KMS-11 (cell line): ENCODE results near the gene CAPZB.

Source experiments
- H2AFZ ChIP-seq: fragments of 200-600 bp; sonication (generic); 2 replicates; pipeline ENCODE4 v1.6.1; 2016; ENCODE audit warnings: antibody characterized with exemption, mixed run types, low read depth
- H3K27ac ChIP-seq: fragments of 200-600 bp; sonication (generic); 2 replicates; pipeline ENCODE4 v1.6.1; 2016; ENCODE audit warnings: mild to moderate bottlenecking, mixed run types
- H3K27me3 ChIP-seq: fragments of 200-600 bp; sonication (generic); 2 replicates; pipeline ENCODE4 v1.6.1; 2017; ENCODE audit warnings: mild to moderate bottlenecking, low read depth, mixed run types, moderate library complexity; ENCODE audit not compliant: insufficient read depth
- H3K36me3 ChIP-seq: fragments of 200-600 bp; sonication (generic); 2 replicates; pipeline ENCODE4 v1.6.1; 2017; ENCODE audit warnings: mild to moderate bottlenecking, mixed run types; ENCODE audit not compliant: insufficient read depth
- H3K4me1 ChIP-seq: fragments of 200-600 bp; sonication (generic); 2 replicates; pipeline ENCODE4 v1.6.1; 2016; ENCODE audit warnings: mild to moderate bottlenecking, low read depth, mixed run types; ENCODE audit not compliant: poor library complexity, severe bottlenecking
- H3K4me2 ChIP-seq: fragments of 200-600 bp; sonication (generic); 2 replicates; pipeline ENCODE4 v1.7.0; 2016; ENCODE audit warnings: mild to moderate bottlenecking, mixed run types
- H3K4me3 ChIP-seq: fragments of 200-600 bp; sonication (generic); IDR thresholded peaks from 2 replicates; pipeline ENCODE4 v1.6.1; 2017; ENCODE audit warnings: low read depth, low read length, mixed read lengths; ENCODE audit not compliant: insufficient read depth
- H3K79me2 ChIP-seq: fragments of 200-600 bp; sonication (generic); 2 replicates; pipeline ENCODE4 v1.6.1; 2016; ENCODE audit warnings: low read depth, mixed run types; ENCODE audit not compliant: insufficient read depth
- H3K9ac ChIP-seq: fragments of 200-600 bp; sonication (generic); 2 replicates; pipeline ENCODE4 v1.6.1; 2016; ENCODE audit warnings: mild to moderate bottlenecking, mixed run types
- H4K20me1 ChIP-seq: fragments of 200-600 bp; sonication (generic); 2 replicates; pipeline ENCODE4 v1.6.1; 2016; ENCODE audit warnings: mild to moderate bottlenecking, mixed run types; ENCODE audit not compliant: insufficient read depth
- CTCF ChIP-seq: fragments of 200-600 bp; sonication (generic); conservative IDR thresholded peaks from 2 replicates; pipeline ENCODE4 v1.6.1; 2017; ENCODE audit warnings: low read depth, mild to moderate bottlenecking, antibody characterized with exemption, low read length, moderate library complexity, mixed read lengths

CAPZB gene

GRCh38 chr1:19309123-19309813 is 176.1 kb downstream of the CAPZB start:
- H3K27ac ChIP-seq: no peak overlapping the region
- no peaks in the 10 kb centered on the region for H3K79me2 ChIP-seq
- no peaks in the 10 kb centered on the region for H4K20me1 ChIP-seq
- no peak overlapping the region for H3K4me3 ChIP-seq
- peaks cover 16% of the 10 kb centered on the region for H3K4me1 ChIP-seq
- no peak overlapping the region for H3K9ac ChIP-seq
- no peak overlapping the region for H3K4me2 ChIP-seq
- TF ChIP-seq CTCF: no peak
- H2AFZ ChIP-seq: no peak overlapping the region
- no peaks in the 10 kb centered on the region for H3K36me3 ChIP-seq
- H3K27me3 ChIP-seq: no peaks in the 10 kb centered on the region

GRCh38 chr1:19308509-19308907 is 176.8 kb downstream of the CAPZB start:
- no peak overlapping the region for H3K27ac ChIP-seq
- no peaks in the 10 kb centered on the region for H3K27me3 ChIP-seq
- no peak overlapping the region for H3K9ac ChIP-seq
- no peak overlapping the region for H3K4me2 ChIP-seq
- H3K4me1 ChIP-seq: peaks cover 16% of the 10 kb centered on the region
- no peaks in the 10 kb centered on the region for H4K20me1 ChIP-seq
- H3K4me3 ChIP-seq: no peak overlapping the region
- H3K36me3 ChIP-seq: no peaks in the 10 kb centered on the region
- H3K79me2 ChIP-seq: no peaks in the 10 kb centered on the region
- TF ChIP-seq CTCF: no peak
- no peak overlapping the region for H2AFZ ChIP-seq

GRCh38 chr1:19307794-19308508 is 177.4 kb downstream of the CAPZB start:
- Histone ChIP-seq H3K36me3 (no peaks in the 10 kb centered on the region), H4K20me1 (no peaks in the 10 kb centered on the region), H3K9ac (no peak overlapping the region), H3K4me2 (no peak overlapping the region), H3K27me3 (no peaks in the 10 kb centered on the region), H3K79me2 (no peaks in the 10 kb centered on the region), H3K4me3 (no peak overlapping the region), H3K27ac (no peak overlapping the region), H3K4me1 (peaks cover 13% of the 10 kb centered on the region), H2AFZ (no peak overlapping the region)
- TF ChIP-seq CTCF: no peak

- no peak for TF ChIP-seq CTCF
- Histone ChIP-seq H3K36me3 (no peaks in the 10 kb centered on the region), H3K79me2 (no peaks in the 10 kb centered on the region), H3K27me3 (no peaks in the 10 kb centered on the region), H3K4me2 (no peak overlapping the region), H3K4me3 (no peak overlapping the region), H2AFZ (no peak overlapping the region), H4K20me1 (no peaks in the 10 kb centered on the region), H3K9ac (no peak overlapping the region), H3K27ac (no peak overlapping the region), H3K4me1 (peaks cover 8% of the 10 kb centered on the region)
Measured at GRCh38 chr1:19306941-19307340, 178.4 kb downstream of the CAPZB start.
